Osteocyte (in vitro differentiated cells): ENCODE measurements around the gene ABHD5. TPM values are rescaled to one million over a fixed set of nuclear protein-coding genes. Genes with fewer than 3 reads are reported as not detected.

ENCODE experiments used
- DNase-seq: peaks from one replicate; pipeline ENCODE4 v3.0.0; 2021; ENCODE audit warnings: mixed read lengths; ENCODE audit not compliant: unreplicated experiment; ENCODE audit errors: extremely low spot score
- H3K27ac Mint-ChIP-seq: one replicate; pipeline ENCODE4 v1.8.0; 2021; ENCODE audit warnings: mild to moderate bottlenecking, mixed read lengths; ENCODE audit not compliant: unreplicated experiment
- H3K27me3 Mint-ChIP-seq: one replicate; pipeline ENCODE4 v1.8.0; 2021; ENCODE audit warnings: mixed read lengths; ENCODE audit not compliant: unreplicated experiment
- H3K36me3 Mint-ChIP-seq: one replicate; pipeline ENCODE4 v1.8.0; 2021; ENCODE audit warnings: mixed read lengths; ENCODE audit not compliant: unreplicated experiment
- H3K4me1 Mint-ChIP-seq: one replicate; pipeline ENCODE4 v1.8.0; 2021; ENCODE audit warnings: mixed read lengths; ENCODE audit not compliant: unreplicated experiment
- H3K4me3 Mint-ChIP-seq: one replicate; pipeline ENCODE4 v1.8.0; 2021; ENCODE audit warnings: mild to moderate bottlenecking, moderate library complexity, mixed read lengths; ENCODE audit not compliant: unreplicated experiment
- H3K9me3 Mint-ChIP-seq: one replicate; pipeline ENCODE4 v1.8.0; 2021; ENCODE audit warnings: mixed read lengths; ENCODE audit not compliant: unreplicated experiment
- CTCF ChIP-seq: fragments of 200-600 bp; sonication (generic); IDR thresholded peaks from 2 replicates; pipeline ENCODE4 v1.5.0; 2021; ENCODE audit warnings: antibody characterized with exemption, mild to moderate bottlenecking, moderate library complexity
- total RNA-seq: library from RNA; stranded (reverse); gene quantifications from 2 replicates; pipeline ENCODE4 v1.2.1, GENCODE V29; 2021

The ABHD5 gene
- total RNA-seq, 1 donor from 2014 or later = 10.2 TPM

GRCh38 chr3:43696881-43697280, 6.1 kb downstream of the ABHD5 start:
- Mint-ChIP-seq H3K4me1 (peaks cover 4% of the 10 kb centered on the region), H3K27ac (no peak overlapping the region), H3K27me3 (no peaks in the 10 kb centered on the region), H3K36me3 (peaks cover 2% of the 10 kb centered on the region), H3K9me3 (no peaks in the 10 kb centered on the region), H3K4me3 (no peak overlapping the region)
- no peak for TF ChIP-seq CTCF
- no peak for DNase-seq

GRCh38 chr3:43699864-43700263, 9.1 kb downstream of the ABHD5 start:
- Mint-ChIP-seq H3K4me3 (no peak overlapping the region), H3K27ac (no peak overlapping the region), H3K36me3 (peaks cover 7% of the 10 kb centered on the region), H3K27me3 (no peaks in the 10 kb centered on the region), H3K4me1 (no peaks in the 10 kb centered on the region), H3K9me3 (no peaks in the 10 kb centered on the region)
- peak; percentile 25 for TF ChIP-seq CTCF
- DNase-seq = no peak

- Mint-ChIP-seq H3K36me3 (peaks cover 8% of the 10 kb centered on the region), H3K4me3 (no peak overlapping the region), H3K9me3 (no peaks in the 10 kb centered on the region), H3K27ac (no peak overlapping the region), H3K27me3 (no peaks in the 10 kb centered on the region), H3K4me1 (peaks cover 8% of the 10 kb centered on the region)
- no peak for DNase-seq
- no peak for TF ChIP-seq CTCF
These were observed 14.0 kb downstream of the ABHD5 start for GRCh38 chr3:43704697-43705096.

DNA sequence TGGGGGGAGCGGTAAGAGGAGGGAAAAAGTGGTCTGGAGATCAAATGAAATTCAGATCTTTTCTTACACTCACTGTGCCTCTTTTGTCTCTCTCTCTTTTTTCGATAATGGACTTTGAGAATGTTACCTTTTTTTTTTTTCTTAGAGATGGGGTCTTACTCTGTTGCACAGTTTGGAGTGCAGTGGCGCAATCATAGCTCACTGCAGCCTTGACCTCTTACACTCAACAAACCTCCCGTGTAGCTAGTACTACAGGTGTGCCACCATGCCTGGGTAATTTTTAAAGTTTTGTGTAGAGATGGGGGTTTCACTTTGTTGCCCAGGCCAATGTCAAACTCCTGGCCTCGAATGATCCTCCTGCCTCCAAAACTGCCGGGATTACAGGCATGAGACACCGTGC, 15.6 kb downstream of the ABHD5 start:
- Mint-ChIP-seq H3K27ac (no peak overlapping the region), H3K36me3 (peaks cover 6% of the 10 kb centered on the region), H3K27me3 (no peaks in the 10 kb centered on the region), H3K4me1 (peaks cover 8% of the 10 kb centered on the region), H3K4me3 (no peak overlapping the region), H3K9me3 (no peaks in the 10 kb centered on the region)
- no peak for TF ChIP-seq CTCF
- DNase-seq = no peak

- no peaks in the 10 kb centered on the region for H3K9me3 Mint-ChIP-seq
- TF ChIP-seq CTCF = no peak
- DNase-seq = no peak
- H3K4me1 Mint-ChIP-seq = peaks cover 8% of the 10 kb centered on the region
- peaks cover 11% of the 10 kb centered on the region for H3K36me3 Mint-ChIP-seq
- no peaks in the 10 kb centered on the region for H3K27me3 Mint-ChIP-seq
- no peak overlapping the region for H3K27ac Mint-ChIP-seq
- no peak overlapping the region for H3K4me3 Mint-ChIP-seq
These were observed 16.5 kb downstream of the ABHD5 start for GRCh38 chr3:43707266-43707665.
